A549 (cell line): ENCODE data around the gene ATP2C1. TPM values are rescaled to one million over a fixed set of nuclear protein-coding genes. Genes with fewer than 3 reads are reported as not detected.

Source experiments
- ATAC-seq, 2 experiments: fragments of 200-7000 bp in 1 of 2; fragments of >200 bp in 1 of 2; cut with Nextera tagmentation in 1 of 2; cut with Tn5 transposase in 1 of 2; 3 replicates each; pipeline versions ENCODE4 v1.8.0 to v1.9.1; 2018 to 2020; ENCODE audit warnings: mild to moderate bottlenecking in 1 of 2, moderate library complexity in 1 of 2
- CTCF ChIA-PET: fragments of 300-600 bp; sonication (Branson Sonifier 250); formaldehyde crosslinking; extraction: SDS; loops from one replicate; lab custom pipeline; 2021; ENCODE audit warnings: antibody characterized with exemption, inconsistent platforms; lab: Yijun Ruan, JAX
- POLR2A ChIA-PET: fragments of 350-600 bp; formaldehyde crosslinking; extraction: SDS; loops from one replicate; lab custom pipeline; 2021; ENCODE audit warnings: antibody characterized with exemption, inconsistent platforms; lab: Yijun Ruan, JAX
- DNase-seq, 2 experiments: peaks; one replicate each; pipeline versions ENCODE4 v3.0.0 to v3.0.0-alpha.2; 2011 to 2016; ENCODE audit warnings: low read depth in 1 of 2, low spot score in 1 of 2
- FAIRE-seq: peaks from 2 replicates; lab custom pipeline; 2011; peaks lifted over from hg19 to GRCh38; lab: Jason Lieb, UNC
- H3K27ac ChIP-seq, 2 experiments: fragments of >200 bp; sonication (Bioruptor Twin); formaldehyde crosslinking; 3 replicates each; pipeline ENCODE4 v1.5.1; 2016 to 2017
- H3K4me1 ChIP-seq: fragments of >200 bp; sonication (Bioruptor Twin); formaldehyde crosslinking; 3 replicates; pipeline ENCODE4 v1.6.1; 2016
- H3K4me2 ChIP-seq: fragments of >200 bp; sonication (Bioruptor Twin); formaldehyde crosslinking; 3 replicates; pipeline ENCODE4 v1.6.1; 2016
- H3K4me3 ChIP-seq: fragments of >200 bp; sonication (Bioruptor Twin); formaldehyde crosslinking; 3 replicates; pipeline ENCODE4 v1.5.1; 2016
- H3K9me3 ChIP-seq: fragments of >200 bp; sonication (Bioruptor Twin); formaldehyde crosslinking; 3 replicates; pipeline ENCODE4 v1.6.1; 2016
- ATOH8 ChIP-seq: fragments of 250-450 bp; sonication (Bioruptor Pico); IDR thresholded peaks from 2 replicates; pipeline ENCODE4 v1.5.0; 2020; ENCODE audit warnings: low read depth, mild to moderate bottlenecking, moderate library complexity
- BCL3 ChIP-seq: fragments of >200 bp; sonication (Bioruptor Twin); formaldehyde crosslinking; IDR thresholded peaks from 3 replicates; pipeline ENCODE4 v1.6.1; 2016
- BHLHE40 ChIP-seq: IDR thresholded peaks from 2 replicates; pipeline ENCODE4 v1.6.1; 2012; ENCODE audit warnings: low read depth, low read length, inconsistent platforms
- CBX2 ChIP-seq: fragments of 200-600 bp; sonication (generic); IDR thresholded peaks from 2 replicates; pipeline ENCODE4 v1.6.1; 2016; ENCODE audit warnings: low read depth, mild to moderate bottlenecking, borderline replicate concordance
- EHF ChIP-seq: fragments of 250-450 bp; sonication (Bioruptor Pico); IDR thresholded peaks from 2 replicates; pipeline ENCODE4 v1.5.0; 2020; ENCODE audit warnings: mild to moderate bottlenecking
- EP300 ChIP-seq, 2 experiments: fragments of >200 bp; sonication (Bioruptor Twin); formaldehyde crosslinking; IDR thresholded peaks; 2 replicates in 1 of 2; 3 replicates in 1 of 2; pipeline ENCODE4 v1.6.1; 2016 to 2017
- ESRRA ChIP-seq: fragments of 150-350 bp; IDR thresholded peaks from 2 replicates; pipeline ENCODE4 v1.6.1; 2014; ENCODE audit warnings: mild to moderate bottlenecking, low read length, borderline replicate concordance
- FOSB ChIP-seq: fragments of 250-450 bp; sonication (Bioruptor Pico); IDR thresholded peaks from 2 replicates; pipeline ENCODE4 v1.5.0; 2020; ENCODE audit warnings: mild to moderate bottlenecking, moderate library complexity
- HDAC2 ChIP-seq: fragments of 200-600 bp; sonication (generic); IDR thresholded peaks from 2 replicates; pipeline ENCODE4 v1.6.1; 2016
- HEYL ChIP-seq: fragments of 250-450 bp; sonication (Bioruptor Pico); IDR thresholded peaks from 2 replicates; pipeline ENCODE4 v1.8.0; 2021; ENCODE audit warnings: mild to moderate bottlenecking, moderate library complexity
- HMGXB4 ChIP-seq: fragments of 250-450 bp; sonication (Bioruptor Pico); IDR thresholded peaks from 2 replicates; pipeline ENCODE4 v1.5.0; 2021; ENCODE audit warnings: mild to moderate bottlenecking, moderate library complexity, borderline replicate concordance
- JUN ChIP-seq, 2 experiments: fragments of >200 bp; sonication (Bioruptor Twin); formaldehyde crosslinking; IDR thresholded peaks; 2 replicates in 1 of 2; 3 replicates in 1 of 2; pipeline ENCODE4 v1.6.1; 2016 to 2017
- JUNB ChIP-seq: fragments of >200 bp; sonication (Bioruptor Twin); formaldehyde crosslinking; IDR thresholded peaks from 2 replicates; pipeline ENCODE4 v1.6.1; 2016
- MAZ ChIP-seq: fragments of 150-350 bp; IDR thresholded peaks from 2 replicates; pipeline ENCODE4 v1.6.1; 2014; ENCODE audit warnings: antibody characterized with exemption, low read depth, low read length, borderline replicate concordance
- NR3C1 ChIP-seq: fragments of >200 bp; sonication (Bioruptor Twin); formaldehyde crosslinking; IDR thresholded peaks from 3 replicates; pipeline ENCODE4 v1.6.1; 2017
- PHF8 ChIP-seq: fragments of 200-600 bp; sonication (generic); IDR thresholded peaks from 2 replicates; pipeline ENCODE4 v1.6.1; 2016; ENCODE audit warnings: low read depth, mild to moderate bottlenecking, antibody characterized with exemption, moderate library complexity, borderline replicate concordance
- SMC3 ChIP-seq: fragments of >200 bp; sonication (Bioruptor Twin); formaldehyde crosslinking; IDR thresholded peaks from 3 replicates; pipeline ENCODE4 v1.6.1; 2018; ENCODE audit warnings: inconsistent platforms
- TFCP2L1 ChIP-seq: fragments of 250-450 bp; sonication (Bioruptor Pico); IDR thresholded peaks from 2 replicates; pipeline ENCODE4 v1.5.0; 2021; ENCODE audit warnings: mild to moderate bottlenecking
- ZC3H11A ChIP-seq: fragments of 450-650 bp; IDR thresholded peaks from 2 replicates; pipeline ENCODE4 v1.6.1; 2014; ENCODE audit warnings: antibody characterized with exemption, mild to moderate bottlenecking
- ZNF302 ChIP-seq: fragments of 250-450 bp; sonication (Bioruptor Pico); IDR thresholded peaks from 2 replicates; pipeline ENCODE4 v1.9.0; 2021; ENCODE audit warnings: inconsistent platforms, mild to moderate bottlenecking, moderate library complexity
- WGBS: methylation state at CpG from one replicate; pipeline ENCODE4 v1.1.6; 2017; ENCODE audit errors: missing lambda C conversion rate; 5-methylcytosine and 5-hydroxymethylcytosine counted together
- polyA plus RNA-seq, 4 experiments: library from polyadenylated mRNA; depleted of rRNA in 3 of 4; stranded (reverse); fragments of >200 nt; fragmentation: RNase III in 1 of 4; extraction: RNeasy Plus Mini Kit Qiagen cat#74134 plus additional on column Dnase treatment in 1 of 4; gene quantifications; 2 replicates in 3 of 4; 3 replicates in 1 of 4; pipeline ENCODE4 v1.2.3, GENCODE V29; 2011 to 2017

ATP2C1 gene
- polyA plus RNA-seq, 2 of the 4 experiments (the other 2 are of a cell fraction) = 48.1 to 74.3 TPM

GRCh38 chr3:130992344-130992743, 98.5 kb downstream of the ATP2C1 start:
- Histone ChIP-seq H3K4me1 (no peaks in the 10 kb centered on the region), H3K4me2 (no peak overlapping the region), H3K27ac (no peak overlapping the region), H3K4me3 (no peak overlapping the region), H3K9me3 (no peaks in the 10 kb centered on the region)
- TF ChIP-seq HMGXB4 (CRISPR knock-in tag) = no peak
- no peak for TF ChIP-seq JUNB
- TF ChIP-seq CBX2 = no peak
- TF ChIP-seq EP300 (IDR thresholded peaks at IDR 0.05) = no peak
- TF ChIP-seq ZNF302 (CRISPR knock-in tag) = no peak
- no peak for TF ChIP-seq MAZ
- no peak for TF ChIP-seq HEYL (CRISPR knock-in tag)
- TF ChIP-seq ZC3H11A = no peak
- TF ChIP-seq HDAC2 = no peak
- no peak for TF ChIP-seq FOSB (CRISPR knock-in tag)
- TF ChIP-seq ESRRA = no peak
- no peak for ATAC-seq
- no peak for FAIRE-seq
- CTCF ChIA-PET = interaction anchor here (0.7 kb wide), 1 partner anchor 17 kb away, joined by 4 read pairs; no protein-coding TSS in a partner anchor
- POLR2A ChIA-PET = no interaction called here
- no peak for DNase-seq
- 78% methylated on average over 3 of the region's 3 CpGs for WGBS

GRCh38 chr3:130997289-130997688, 103.4 kb downstream of the ATP2C1 start:
- H3K4me1 ChIP-seq = no peaks in the 10 kb centered on the region
- H3K9me3 ChIP-seq = no peaks in the 10 kb centered on the region
- DNase-seq = no peak
- TF ChIP-seq CBX2 (no peak), JUN (IDR thresholded peaks at IDR 0.05) (no peak), ATOH8 (CRISPR knock-in tag) (no peak), EHF (CRISPR knock-in tag) (no peak), PHF8 (no peak), HMGXB4 (CRISPR knock-in tag) (no peak), HEYL (CRISPR knock-in tag) (no peak), TFCP2L1 (no peak), BHLHE40 (no peak), MAZ (no peak), NR3C1 (no peak), FOSB (CRISPR knock-in tag) (no peak), EP300 (IDR thresholded peaks at IDR 0.05) (no peak), HDAC2 (no peak), BCL3 (no peak), SMC3 (no peak)
- no peak overlapping the region for H3K4me3 ChIP-seq
- 90% methylated on average over 7 of the region's 7 CpGs for WGBS
- CTCF ChIA-PET = no interaction called here
- no peak for FAIRE-seq
- H3K4me2 ChIP-seq = no peak overlapping the region
- no peak for ATAC-seq
- POLR2A ChIA-PET = no interaction called here
- H3K27ac ChIP-seq = no peak overlapping the region
